SU-DHL-6 (cell line): Measurements from ENCODE around the gene EMB.

Experiments used
- CTCF ChIP-seq: fragments of 200-600 bp; sonication (generic); IDR thresholded peaks from one replicate; pipeline ENCODE4 v1.5.1; 2017; ENCODE audit warnings: antibody characterized with exemption, mild to moderate bottlenecking, low read length, moderate library complexity; ENCODE audit not compliant: insufficient read depth, poor library complexity, severe bottlenecking
- EZH2phosphoT487 ChIP-seq: fragments of 200-600 bp; sonication (generic), shearing (Covaris generic); conservative IDR thresholded peaks from 2 replicates; pipeline ENCODE4 v1.6.1; 2018; ENCODE audit warnings: mild to moderate bottlenecking, antibody characterized with exemption, low read length, moderate library complexity, mixed read lengths

GRCh38 chr5:50420343-50420935 lies 20.6 kb downstream of the EMB start:
- TF ChIP-seq CTCF (no peak), EZH2phosphoT487 (no peak)
